ENCODE measurements around the gene HOXB5. TPM values are rescaled to one million over a fixed set of nuclear protein-coding genes. Genes with fewer than 3 reads are reported as not detected.

HOXB5 gene
- polyA plus RNA-seq, 2 donors, result 0.09 to 0.10 TPM

GRCh38 chr17:48636177-48637018, 42.8 kb upstream of the HOXB5 start:
- WGBS, 2 donors, result 4 to 5% methylated on average over 36 to 39 of the region's 39 CpGs
- Histone ChIP-seq H3K36me3 (ENCODE audit: control insufficient read depth in 2 of 2, insufficient read depth in 2 of 2, low read length in 1 of 2) (no peaks in the 10 kb centered on the region), H3K9me3 (ENCODE audit: control insufficient read depth in 2 of 2, insufficient read depth in 1 of 2, low read depth in 1 of 2, low read length in 1 of 2) (peaks cover 3 to 4% of the 10 kb centered on the region in 2 donors), H3K4me1 (ENCODE audit: control insufficient read depth in 2 of 2, insufficient read depth in 2 of 2, low read length in 1 of 2) (no peaks in the 10 kb centered on the region), H3K27ac (ENCODE audit: low read depth in 2 of 2, low read length in 1 of 2) (no peak overlapping the region), H3K4me3 (ENCODE audit: low read depth in 1 of 2, low read length in 2 of 2) (no peak overlapping the region), H3K27me3 (ENCODE audit: control insufficient read depth in 1 of 2, insufficient read depth in 2 of 2, low read length in 2 of 2) (peaks cover 16 to 62% of the 10 kb centered on the region in 2 donors)

- 33 to 39% methylated on average over 20 of the region's 20 CpGs for WGBS, 2 donors
- H3K36me3 ChIP-seq (ENCODE audit: control insufficient read depth in 2 of 2, insufficient read depth in 2 of 2, low read length in 1 of 2), result no peaks in the 10 kb centered on the region
- H3K27ac ChIP-seq (ENCODE audit: low read depth in 2 of 2, low read length in 1 of 2), result no peak overlapping the region
- H3K4me1 ChIP-seq (ENCODE audit: control insufficient read depth in 2 of 2, insufficient read depth in 2 of 2, low read length in 1 of 2), result no peaks in the 10 kb centered on the region
- H3K4me3 ChIP-seq (ENCODE audit: low read depth in 1 of 2, low read length in 2 of 2), result no peak overlapping the region
- H3K27me3 ChIP-seq (ENCODE audit: control insufficient read depth in 1 of 2, insufficient read depth in 2 of 2, low read length in 2 of 2), result peaks cover 14 to 63% of the 10 kb centered on the region in 2 donors
- peaks cover 2 to 4% of the 10 kb centered on the region in 2 donors for H3K9me3 ChIP-seq (ENCODE audit: control insufficient read depth in 2 of 2, insufficient read depth in 1 of 2, low read depth in 1 of 2, low read length in 1 of 2)
Observed at GRCh38 chr17:48634493-48635208, 41.1 kb upstream of the HOXB5 start.

- no peaks in the 10 kb centered on the region for H3K4me1 ChIP-seq (ENCODE audit: control insufficient read depth in 2 of 2, insufficient read depth in 2 of 2, low read length in 1 of 2)
- H3K27me3 ChIP-seq (ENCODE audit: control insufficient read depth in 1 of 2, insufficient read depth in 2 of 2, low read length in 2 of 2), result peaks cover 8 to 62% of the 10 kb centered on the region in 2 donors
- no peak overlapping the region for H3K4me3 ChIP-seq (ENCODE audit: low read depth in 1 of 2, low read length in 2 of 2)
- 15 to 23% methylated on average over 35 of the region's 35 CpGs for WGBS, 2 donors
- no peak overlapping the region for H3K27ac ChIP-seq (ENCODE audit: low read depth in 2 of 2, low read length in 1 of 2)
- peaks cover 2 to 4% of the 10 kb centered on the region in 2 donors for H3K9me3 ChIP-seq (ENCODE audit: control insufficient read depth in 2 of 2, insufficient read depth in 1 of 2, low read depth in 1 of 2, low read length in 1 of 2)
- H3K36me3 ChIP-seq (ENCODE audit: control insufficient read depth in 2 of 2, insufficient read depth in 2 of 2, low read length in 1 of 2), result no peaks in the 10 kb centered on the region
Observed at GRCh38 chr17:48633266-48633677, 39.7 kb upstream of the HOXB5 start.

- Histone ChIP-seq H3K36me3 (ENCODE audit: control insufficient read depth in 2 of 2, insufficient read depth in 2 of 2, low read length in 1 of 2) (no peaks in the 10 kb centered on the region), H3K27ac (ENCODE audit: low read depth in 2 of 2, low read length in 1 of 2) (no peak overlapping the region), H3K4me3 (ENCODE audit: low read depth in 1 of 2, low read length in 2 of 2) (no peak overlapping the region), H3K9me3 (ENCODE audit: control insufficient read depth in 2 of 2, insufficient read depth in 1 of 2, low read depth in 1 of 2, low read length in 1 of 2) (peaks cover 2 to 4% of the 10 kb centered on the region in 2 donors), H3K4me1 (ENCODE audit: control insufficient read depth in 2 of 2, insufficient read depth in 2 of 2, low read length in 1 of 2) (no peaks in the 10 kb centered on the region), H3K27me3 (ENCODE audit: control insufficient read depth in 1 of 2, insufficient read depth in 2 of 2, low read length in 2 of 2) (peaks cover 8 to 63% of the 10 kb centered on the region in 2 donors)
- WGBS, 2 donors, result 22 to 24% methylated on average over 7 of the region's 7 CpGs
Observed at GRCh38 chr17:48632579-48633265, 39.1 kb upstream of the HOXB5 start.

- Histone ChIP-seq H3K9me3 (ENCODE audit: control insufficient read depth in 2 of 2, insufficient read depth in 1 of 2, low read depth in 1 of 2, low read length in 1 of 2) (peaks cover 4% of the 10 kb centered on the region in 2 donors), H3K27ac (ENCODE audit: low read depth in 2 of 2, low read length in 1 of 2) (no peak overlapping the region), H3K4me3 (ENCODE audit: low read depth in 1 of 2, low read length in 2 of 2) (no peak overlapping the region), H3K27me3 (ENCODE audit: control insufficient read depth in 1 of 2, insufficient read depth in 2 of 2, low read length in 2 of 2) (peaks cover 8 to 68% of the 10 kb centered on the region in 2 donors), H3K36me3 (ENCODE audit: control insufficient read depth in 2 of 2, insufficient read depth in 2 of 2, low read length in 1 of 2) (no peaks in the 10 kb centered on the region), H3K4me1 (ENCODE audit: control insufficient read depth in 2 of 2, insufficient read depth in 2 of 2, low read length in 1 of 2) (no peaks in the 10 kb centered on the region)
- WGBS, 2 donors, result 24 to 25% methylated on average over 7 of the region's 7 CpGs
Observed at GRCh38 chr17:48631693-48632578, 38.4 kb upstream of the HOXB5 start.

- 23 to 29% methylated on average over 15 of the region's 15 CpGs for WGBS, 2 donors
Observed at GRCh38 chr17:48630925-48631692, 37.5 kb upstream of the HOXB5 start.

GRCh38 chr17:48630009-48630924, 36.7 kb upstream of the HOXB5 start:
- Histone ChIP-seq H3K27me3 (ENCODE audit: control insufficient read depth in 1 of 2, insufficient read depth in 2 of 2, low read length in 2 of 2) (peaks cover 3 to 67% of the 10 kb centered on the region in 2 donors), H3K4me1 (ENCODE audit: control insufficient read depth in 2 of 2, insufficient read depth in 2 of 2, low read length in 1 of 2) (peaks cover 5% of the 10 kb centered on the region in 2 donors), H3K27ac (ENCODE audit: low read depth in 2 of 2, low read length in 1 of 2) (no peak overlapping the region), H3K4me3 (ENCODE audit: low read depth in 1 of 2, low read length in 2 of 2) (no peak overlapping the region), H3K36me3 (ENCODE audit: control insufficient read depth in 2 of 2, insufficient read depth in 2 of 2, low read length in 1 of 2) (no peaks in the 10 kb centered on the region), H3K9me3 (ENCODE audit: control insufficient read depth in 2 of 2, insufficient read depth in 1 of 2, low read depth in 1 of 2, low read length in 1 of 2) (peaks cover 4% of the 10 kb centered on the region in 2 donors)
- 36 to 38% methylated on average over 15 of the region's 15 CpGs for WGBS, 2 donors

More at GRCh38 chr17:48630925-48631692, 37.5 kb upstream of the HOXB5 start:
- Histone ChIP-seq H3K4me3 (ENCODE audit: low read depth in 1 of 2, low read length in 2 of 2) (no peak overlapping the region), H3K9me3 (ENCODE audit: control insufficient read depth in 2 of 2, insufficient read depth in 1 of 2, low read depth in 1 of 2, low read length in 1 of 2) (peaks cover 4% of the 10 kb centered on the region in 2 donors), H3K36me3 (ENCODE audit: control insufficient read depth in 2 of 2, insufficient read depth in 2 of 2, low read length in 1 of 2) (no peaks in the 10 kb centered on the region), H3K27me3 (ENCODE audit: control insufficient read depth in 1 of 2, insufficient read depth in 2 of 2, low read length in 2 of 2) (peaks cover 8 to 69% of the 10 kb centered on the region in 2 donors), H3K27ac (ENCODE audit: low read depth in 2 of 2, low read length in 1 of 2) (no peak overlapping the region), H3K4me1 (ENCODE audit: control insufficient read depth in 2 of 2, insufficient read depth in 2 of 2, low read length in 1 of 2) (peaks cover 0 to 3% of the 10 kb centered on the region in 2 donors)

- Histone ChIP-seq H3K27me3 (ENCODE audit: control insufficient read depth in 1 of 2, insufficient read depth in 2 of 2, low read length in 2 of 2) (peaks cover 3 to 69% of the 10 kb centered on the region in 2 donors), H3K9me3 (ENCODE audit: control insufficient read depth in 2 of 2, insufficient read depth in 1 of 2, low read depth in 1 of 2, low read length in 1 of 2) (peaks cover 4% of the 10 kb centered on the region in 2 donors), H3K36me3 (ENCODE audit: control insufficient read depth in 2 of 2, insufficient read depth in 2 of 2, low read length in 1 of 2) (no peaks in the 10 kb centered on the region), H3K4me1 (ENCODE audit: control insufficient read depth in 2 of 2, insufficient read depth in 2 of 2, low read length in 1 of 2) (peaks cover 10 to 11% of the 10 kb centered on the region in 2 donors), H3K4me3 (ENCODE audit: low read depth in 1 of 2, low read length in 2 of 2) (no peak overlapping the region), H3K27ac (ENCODE audit: low read depth in 2 of 2, low read length in 1 of 2) (no peak overlapping the region)
- WGBS, 2 donors, result 23 to 34% methylated on average over 5 of the region's 5 CpGs
Observed at GRCh38 chr17:48629411-48629759, 35.8 kb upstream of the HOXB5 start.
